Measurements from ENCODE around the gene ANKRD35. TPM values are rescaled to one million over a fixed set of nuclear protein-coding genes. Genes with fewer than 3 reads are reported as not detected.

ANKRD35 gene
- polyA plus RNA-seq, 1 of the 3 experiments (the other 2 are of a cell fraction) = 0.08 TPM

DNA sequence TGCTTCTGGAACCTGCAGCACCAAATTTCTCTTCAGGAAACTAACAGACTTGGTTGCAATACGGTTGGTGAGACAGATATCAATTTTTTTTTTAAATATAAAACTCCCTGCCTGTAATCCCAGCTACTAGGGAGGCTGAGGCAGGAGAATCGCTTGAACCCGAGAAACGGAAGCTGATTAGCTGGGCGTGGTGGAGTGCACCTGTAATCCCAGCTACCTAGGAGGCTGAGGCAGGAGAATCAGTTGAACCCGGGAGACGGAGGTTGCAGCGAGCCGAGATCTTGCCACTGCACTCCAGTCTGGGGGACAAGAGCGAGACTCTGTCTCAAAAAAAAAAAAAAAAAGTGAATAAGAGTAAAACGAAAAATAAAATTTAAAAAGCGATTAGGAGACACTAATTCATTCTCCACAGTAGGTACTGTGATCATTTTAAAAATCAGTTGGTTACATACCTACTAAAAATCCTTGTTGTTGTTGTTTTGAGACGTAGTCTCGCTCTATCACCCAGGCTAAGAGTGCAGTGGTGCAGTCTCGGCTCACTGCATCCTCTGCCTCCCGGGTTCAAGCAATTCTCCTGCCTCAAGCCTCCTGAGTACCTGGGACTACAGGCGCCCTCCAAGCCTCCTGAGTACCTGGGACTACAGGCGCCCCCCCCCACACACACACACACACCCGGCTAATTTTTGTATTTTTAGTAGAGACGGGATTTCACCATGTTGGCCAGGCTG lies 42.4 kb upstream of the ANKRD35 start:
- no peaks in the 10 kb centered on the region for H3K27me3 ChIP-seq (ENCODE audit: insufficient read depth)
- peaks cover 16 to 24% of the 10 kb centered on the region in 2 experiments for H3K36me3 ChIP-seq (replicated peaks in 1 of 2; ENCODE audit: control insufficient read depth in 1 of 2, insufficient read depth in 2 of 2, low read length in 1 of 2)
- H3K9me2 ChIP-seq = no peaks in the 10 kb centered on the region
- TF ChIP-seq SIN3A (IDR thresholded peaks at IDR 0.05; ENCODE audit: borderline replicate concordance, low read depth, low read length) (no peak), FOSL2 (IDR thresholded peaks at IDR 0.05; ENCODE audit: borderline replicate concordance, low read depth) (no peak), EP300 (IDR thresholded peaks at IDR 0.05; ENCODE audit: borderline replicate concordance in 1 of 2, low read depth in 1 of 2, low read length in 1 of 2) (no peak), RXRA (IDR thresholded peaks at IDR 0.05; ENCODE audit: borderline replicate concordance, low read depth) (no peak), CHD2 (IDR thresholded peaks at IDR 0.05; ENCODE audit: low read length, partially characterized antibody) (no peak), RAD21 (IDR thresholded peaks at IDR 0.05; ENCODE audit: low read length) (no peak), NFIC (IDR thresholded peaks at IDR 0.05; ENCODE audit: borderline replicate concordance) (no peak), MEF2A (IDR thresholded peaks at IDR 0.05; ENCODE audit: borderline replicate concordance, low read depth) (no peak), SMC3 (IDR thresholded peaks at IDR 0.05; ENCODE audit: low read depth, low read length) (no peak), TAF1 (IDR thresholded peaks at IDR 0.05; ENCODE audit: borderline replicate concordance, low read depth, low read length) (no peak)
- TF ChIP-seq, protein P1, sequence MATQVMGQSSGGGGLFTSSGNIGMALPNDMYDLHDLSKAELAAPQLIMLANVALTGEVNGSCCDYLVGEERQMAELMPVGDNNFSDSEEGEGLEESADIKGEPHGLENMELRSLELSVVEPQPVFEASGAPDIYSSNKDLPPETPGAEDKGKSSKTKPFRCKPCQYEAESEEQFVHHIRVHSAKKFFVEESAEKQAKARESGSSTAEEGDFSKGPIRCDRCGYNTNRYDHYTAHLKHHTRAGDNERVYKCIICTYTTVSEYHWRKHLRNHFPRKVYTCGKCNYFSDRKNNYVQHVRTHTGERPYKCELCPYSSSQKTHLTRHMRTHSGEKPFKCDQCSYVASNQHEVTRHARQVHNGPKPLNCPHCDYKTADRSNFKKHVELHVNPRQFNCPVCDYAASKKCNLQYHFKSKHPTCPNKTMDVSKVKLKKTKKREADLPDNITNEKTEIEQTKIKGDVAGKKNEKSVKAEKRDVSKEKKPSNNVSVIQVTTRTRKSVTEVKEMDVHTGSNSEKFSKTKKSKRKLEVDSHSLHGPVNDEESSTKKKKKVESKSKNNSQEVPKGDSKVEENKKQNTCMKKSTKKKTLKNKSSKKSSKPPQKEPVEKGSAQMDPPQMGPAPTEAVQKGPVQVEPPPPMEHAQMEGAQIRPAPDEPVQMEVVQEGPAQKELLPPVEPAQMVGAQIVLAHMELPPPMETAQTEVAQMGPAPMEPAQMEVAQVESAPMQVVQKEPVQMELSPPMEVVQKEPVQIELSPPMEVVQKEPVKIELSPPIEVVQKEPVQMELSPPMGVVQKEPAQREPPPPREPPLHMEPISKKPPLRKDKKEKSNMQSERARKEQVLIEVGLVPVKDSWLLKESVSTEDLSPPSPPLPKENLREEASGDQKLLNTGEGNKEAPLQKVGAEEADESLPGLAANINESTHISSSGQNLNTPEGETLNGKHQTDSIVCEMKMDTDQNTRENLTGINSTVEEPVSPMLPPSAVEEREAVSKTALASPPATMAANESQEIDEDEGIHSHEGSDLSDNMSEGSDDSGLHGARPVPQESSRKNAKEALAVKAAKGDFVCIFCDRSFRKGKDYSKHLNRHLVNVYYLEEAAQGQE (IDR thresholded peaks at IDR 0.05; ENCODE audit: low read depth, low read length) = no peak
- peak overlapping the region; percentile 99 for H3K9ac ChIP-seq
- H4K20me1 ChIP-seq (ENCODE audit: insufficient read depth) = no peaks in the 10 kb centered on the region
- 35% methylated on average over 20 of the region's 20 CpGs for WGBS (ENCODE audit: low lambda C conversion rate)
- peak overlapping the region; percentile 57 for H2AFZ ChIP-seq (ENCODE audit: low read depth)
- CTCF ChIA-PET = interaction anchor here (0.7 to 3.4 kb wide), 19 partner anchors 8 to 124 kb away, joined by 3 to 11 read pairs (median 5); partner anchors contain the start of genes ANKRD34A, ITGA10, NUDT17 and PEX11B
- peak overlapping the region; percentile 95 to 96 for H3K27ac ChIP-seq (ENCODE audit: low read depth in 2 of 2, low read length in 1 of 2)
- H3K9me3 ChIP-seq = no peaks in the 10 kb centered on the region
- POLR2A ChIA-PET = interaction anchor here (0.6 to 2.3 kb wide), 15 partner anchors 9 to 124 kb away, joined by 3 to 34 read pairs (median 5); partner anchors contain the start of genes ANKRD34A, LIX1L, NUDT17 and PEX11B
- H3K79me2 ChIP-seq (ENCODE audit: insufficient read depth) = peaks cover 24% of the 10 kb centered on the region
- peak overlapping the region; percentile 87 for H3K4me2 ChIP-seq
- no peak for DNase-seq
- H3F3A ChIP-seq (replicated peaks; ENCODE audit: insufficient read depth) = peaks cover 37% of the 10 kb centered on the region
- H3K4me3 ChIP-seq (ENCODE audit: low read depth in 2 of 2, low read length in 1 of 2) = peak overlapping the region; percentile 80 to 82
- peaks cover 7% of the 10 kb centered on the region in 2 experiments for H3K4me1 ChIP-seq (ENCODE audit: control insufficient read depth in 1 of 2, insufficient read depth in 2 of 2, low read depth in 1 of 2, low read length in 1 of 2)
